Adrenal gland (tissue), 5 donors: Measurements from ENCODE around the gene PEX3.

Experiments
- POLR2A ChIP-seq, 2 donors: fragments of 450-650 bp; IDR thresholded peaks; one replicate each; pipeline ENCODE4 v1.6.1; 2017; ENCODE audit warnings: antibody characterized with exemption in 2 of 2, mild to moderate bottlenecking in 2 of 2, moderate library complexity in 1 of 2
- TF ChIP-seq, protein P1 (sequence below), 6 experiments: fragments of 450-650 bp in 4 of 6; fragments of 200-600 bp in 2 of 6; sonication (generic) in 1 of 6; IDR thresholded peaks; 1 replicate in 5 of 6; 2 replicates in 1 of 6; pipeline versions ENCODE4 v1.5.1 to v1.8.0; 2016 to 2021; ENCODE audit warnings: antibody characterized with exemption in 6 of 6, mild to moderate bottlenecking in 2 of 6, moderate library complexity in 1 of 6
- donor health status: DM: no; HTN: no; CAD: no.

GRCh38 chr6:143457563-143458359, 7.2 kb downstream of the PEX3 start:
- TF ChIP-seq, protein P1, sequence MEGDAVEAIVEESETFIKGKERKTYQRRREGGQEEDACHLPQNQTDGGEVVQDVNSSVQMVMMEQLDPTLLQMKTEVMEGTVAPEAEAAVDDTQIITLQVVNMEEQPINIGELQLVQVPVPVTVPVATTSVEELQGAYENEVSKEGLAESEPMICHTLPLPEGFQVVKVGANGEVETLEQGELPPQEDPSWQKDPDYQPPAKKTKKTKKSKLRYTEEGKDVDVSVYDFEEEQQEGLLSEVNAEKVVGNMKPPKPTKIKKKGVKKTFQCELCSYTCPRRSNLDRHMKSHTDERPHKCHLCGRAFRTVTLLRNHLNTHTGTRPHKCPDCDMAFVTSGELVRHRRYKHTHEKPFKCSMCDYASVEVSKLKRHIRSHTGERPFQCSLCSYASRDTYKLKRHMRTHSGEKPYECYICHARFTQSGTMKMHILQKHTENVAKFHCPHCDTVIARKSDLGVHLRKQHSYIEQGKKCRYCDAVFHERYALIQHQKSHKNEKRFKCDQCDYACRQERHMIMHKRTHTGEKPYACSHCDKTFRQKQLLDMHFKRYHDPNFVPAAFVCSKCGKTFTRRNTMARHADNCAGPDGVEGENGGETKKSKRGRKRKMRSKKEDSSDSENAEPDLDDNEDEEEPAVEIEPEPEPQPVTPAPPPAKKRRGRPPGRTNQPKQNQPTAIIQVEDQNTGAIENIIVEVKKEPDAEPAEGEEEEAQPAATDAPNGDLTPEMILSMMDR (IDR thresholded peaks at IDR 0.05) = no peak
- no peak for TF ChIP-seq POLR2A (IDR thresholded peaks at IDR 0.05)
